Natural killer cell (primary cell): ENCODE data around the gene PEX26. TPM values are rescaled to one million over a fixed set of nuclear protein-coding genes. Genes with fewer than 3 reads are reported as not detected.

ENCODE experiments used
- ATAC-seq, 3 donors: fragments of 150-1000 bp in 2 of 3; fragments of 200-7000 bp in 1 of 3; cut with Tn5 transposase; 1 replicate in 1 of 3; 2 replicates in 2 of 3; pipeline ENCODE4 v1.10.0; 2021; ENCODE audit warnings: mild to moderate bottlenecking in 2 of 3, moderate library complexity in 2 of 3
- DNase-seq, 2 donors: peaks; one replicate each; pipeline versions ENCODE4 v3.0.0 to v3.0.0-alpha.2; 2013 to 2021; ENCODE audit warnings: mixed read lengths in 1 of 2
- H3K27ac ChIP-seq: one replicate; pipeline ENCODE4 v1.5.1; 2013; ENCODE audit warnings: mild to moderate bottlenecking, low read length
- H3K27me3 ChIP-seq: one replicate; pipeline ENCODE4 v1.6.1; 2013; ENCODE audit warnings: low read length; ENCODE audit not compliant: control insufficient read depth, insufficient read depth
- H3K36me3 ChIP-seq: one replicate; pipeline ENCODE4 v1.6.1; 2013; ENCODE audit warnings: low read length; ENCODE audit not compliant: control insufficient read depth, insufficient read depth
- H3K4me1 ChIP-seq: one replicate; pipeline ENCODE4 v1.6.1; 2013; ENCODE audit warnings: low read length; ENCODE audit not compliant: control insufficient read depth, insufficient read depth
- H3K4me3 ChIP-seq: one replicate; pipeline ENCODE4 v1.5.1; 2013; ENCODE audit warnings: low read length
- H3K9me3 ChIP-seq: one replicate; pipeline ENCODE4 v1.6.1; 2013; ENCODE audit warnings: low read length; ENCODE audit not compliant: control insufficient read depth, insufficient read depth
- H3K27ac Mint-ChIP-seq, 2 donors: one replicate each; pipeline ENCODE4 v1.8.0; 2022; ENCODE audit warnings: mild to moderate bottlenecking in 2 of 2, mixed read lengths in 2 of 2, moderate library complexity in 1 of 2
- H3K27me3 Mint-ChIP-seq, 2 donors: one replicate each; pipeline ENCODE4 v1.8.0; 2022; ENCODE audit warnings: low read depth in 2 of 2, mixed read lengths in 2 of 2
- H3K36me3 Mint-ChIP-seq: one replicate; pipeline ENCODE4 v1.8.0; 2022; ENCODE audit warnings: mixed read lengths
- H3K4me1 Mint-ChIP-seq, 2 donors: one replicate each; pipeline ENCODE4 v1.8.0; 2022; ENCODE audit warnings: mixed read lengths in 2 of 2
- H3K4me3 Mint-ChIP-seq: one replicate; pipeline ENCODE4 v1.8.0; 2022; ENCODE audit warnings: mild to moderate bottlenecking, moderate library complexity, mixed read lengths
- H3K9me3 Mint-ChIP-seq, 2 donors: one replicate each; pipeline ENCODE4 v1.8.0; 2022; ENCODE audit warnings: mixed read lengths in 2 of 2
- CTCF ChIP-seq: fragments of 200-600 bp; IDR thresholded peaks from one replicate; pipeline ENCODE4 v1.8.0; 2022; ENCODE audit warnings: antibody characterized with exemption
- WGBS: methylation state at CpG from one replicate; pipeline ENCODE4 v1.1.7; 2013; ENCODE audit warnings: missing lambda C conversion rate; ENCODE audit not compliant: insufficient coverage; 5-methylcytosine and 5-hydroxymethylcytosine counted together
- intact Hi-C: fragments of 100-400 bp; cut with micrococcal nuclease; formaldehyde crosslinking; loops from one replicate; pipeline ENCODE4 v1.14.2; 2022
- total RNA-seq, 4 donors: library from RNA; stranded (reverse); fragments of 120-200 nt in 1 of 4; gene quantifications; one replicate each; pipeline versions ENCODE4 v1.2.3 to v1.2.4, GENCODE V29; 2013 to 2022

Gene PEX26
- total RNA-seq, 3 donors from 2014 or later (not counting 1 experiment from before 2014, with no cell fraction given), result 27.6 to 37.4 (median 31.2) TPM

GRCh38 chr22:18075720-18076497, 1.9 kb upstream of the PEX26 start:
- intact Hi-C loops, result loop anchor here (1.0 to 10.0 kb wide), 6 partner anchors 75 to 1001 kb away; partner anchors contain the start of genes ATP6V1E1 and HDHD5
- Histone ChIP-seq H3K36me3 (peaks cover 12% of the 10 kb centered on the region), H3K9me3 (no peaks in the 10 kb centered on the region), H3K4me3 (no peak overlapping the region), H3K27me3 (no peaks in the 10 kb centered on the region), H3K27ac (no peak overlapping the region), H3K4me1 (peaks cover 23% of the 10 kb centered on the region)
- DNase-seq (peak in 1 of 2 donors; percentile 86), ATAC-seq (peak in 1 of 3 donors; percentile 22)
- Mint-ChIP-seq H3K4me1 (peaks cover 33 to 42% of the 10 kb centered on the region in 2 donors), H3K4me3 (peak overlapping the region; percentile 97), H3K27ac (peak overlapping the region; percentile 96), H3K36me3 (peaks cover 5% of the 10 kb centered on the region), H3K9me3 (peaks cover 0 to 2% of the 10 kb centered on the region in 2 donors), H3K27me3 (peaks cover 0 to 3% of the 10 kb centered on the region in 2 donors)
- TF ChIP-seq CTCF, result peak; percentile 78
- 63% methylated on average over 13 of the region's 13 CpGs for WGBS

- ATAC-seq (no peak), DNase-seq (peak in 1 of 2 donors; percentile 19)
- H3K9me3 ChIP-seq, result no peaks in the 10 kb centered on the region
- peak overlapping the region; percentile 96 for H3K27ac Mint-ChIP-seq
- peaks cover 17% of the 10 kb centered on the region for H3K36me3 Mint-ChIP-seq
- peaks cover 23% of the 10 kb centered on the region for H3K4me1 ChIP-seq
- intact Hi-C loops, result loop anchor here (2.0 to 10.0 kb wide), 4 partner anchors 300 to 1002 kb away; partner anchors contain the start of genes ATP6V1E1 and HDHD5
- H3K27me3 ChIP-seq, result no peaks in the 10 kb centered on the region
- peak overlapping the region; percentile 91 for H3K4me3 ChIP-seq
- peaks cover 22% of the 10 kb centered on the region for H3K36me3 ChIP-seq
- H3K9me3 Mint-ChIP-seq, result peaks cover 0 to 2% of the 10 kb centered on the region in 2 donors
- H3K4me3 Mint-ChIP-seq, result peak overlapping the region; percentile 97
- WGBS, result 2% methylated on average over 10 of the region's 10 CpGs
- no peak for TF ChIP-seq CTCF
- H3K4me1 Mint-ChIP-seq, result peaks cover 42 to 49% of the 10 kb centered on the region in 2 donors
- peak overlapping the region; percentile 84 for H3K27ac ChIP-seq
- H3K27me3 Mint-ChIP-seq, result no peaks in the 10 kb centered on the region
Observed at GRCh38 chr22:18077087-18077638, 627 bp upstream of the PEX26 start.

GRCh38 chr22:18078329-18079041, 695 bp downstream of the PEX26 start:
- no peaks in the 10 kb centered on the region for H3K27me3 ChIP-seq
- peaks cover 23% of the 10 kb centered on the region for H3K36me3 Mint-ChIP-seq
- H3K4me3 ChIP-seq, result peak overlapping the region; percentile 91
- no peak for TF ChIP-seq CTCF
- ATAC-seq (no peak), DNase-seq (peak; percentile 30 to 58)
- H3K4me3 Mint-ChIP-seq, result peak overlapping the region; percentile 97
- H3K9me3 ChIP-seq, result no peaks in the 10 kb centered on the region
- H3K9me3 Mint-ChIP-seq, result peaks cover 0 to 2% of the 10 kb centered on the region in 2 donors
- peaks cover 35% of the 10 kb centered on the region for H3K36me3 ChIP-seq
- WGBS, result 9% methylated on average over 45 of the region's 45 CpGs
- peaks cover 52 to 55% of the 10 kb centered on the region in 2 donors for H3K4me1 Mint-ChIP-seq
- peak overlapping the region; percentile 51 for H3K27ac ChIP-seq
- no peaks in the 10 kb centered on the region for H3K27me3 Mint-ChIP-seq
- H3K27ac Mint-ChIP-seq, result peak overlapping the region; percentile 76 to 96
- peaks cover 23% of the 10 kb centered on the region for H3K4me1 ChIP-seq
- intact Hi-C loops, result loop anchor here (10.0 kb wide), 2 partner anchors 924 to 1004 kb away; partner anchors contain the start of gene HDHD5
